HCT116 (cell line): ENCODE data around the gene ALDH8A1. TPM values are rescaled to one million over a fixed set of nuclear protein-coding genes. Genes with fewer than 3 reads are reported as not detected.

Experiments used
- ATAC-seq: fragments of 200-7000 bp; cut with Tn5 transposase; 2 replicates; pipeline ENCODE4 v1.9.1; 2020; ENCODE audit warnings: mild to moderate bottlenecking, moderate library complexity
- BruUV-seq: library from RNA; stranded (reverse); fragments of 400-500 nt; replicated peaks from 2 replicates; lab custom pipeline; 2021; lab: Mats Ljungman, UMichigan
- CTCF ChIA-PET: fragments of 300-600 bp; sonication (Branson Sonifier 250); formaldehyde crosslinking; loops from one replicate; lab custom pipeline; 2021; ENCODE audit warnings: antibody characterized with exemption; lab: Charles Lee
- POLR2A ChIA-PET: fragments of 300-600, 350-600 bp; sonication (Branson Sonifier 250); formaldehyde crosslinking; loops from one replicate; lab custom pipeline; 2021; ENCODE audit warnings: antibody characterized with exemption; lab: Charles Lee
- RAD21 ChIA-PET, 2 experiments: fragments of 300-600 bp; sonication (Branson Sonifier 250); formaldehyde crosslinking; loops; one replicate each; lab custom pipeline; 2023; ENCODE audit warnings: low total read pairs in 2 of 2; ENCODE audit not compliant: uncharacterized antibody in 2 of 2, unreplicated experiment in 2 of 2, low non-redundant PET in 1 of 2; lab: Charles Lee
- DNase-seq: peaks from one replicate; pipeline ENCODE4 v3.0.0-alpha.2; 2010; ENCODE audit warnings: low read depth, low spot score
- H2AFZ ChIP-seq: fragments of 200-600 bp; shearing (Covaris generic), sonication (generic); 2 replicates; pipeline ENCODE4 v1.6.1; 2017; ENCODE audit warnings: low read depth, mixed run types, mixed read lengths, antibody characterized with exemption, low read length; ENCODE audit not compliant: poor library complexity, severe bottlenecking
- H3K27ac ChIP-seq: 2 replicates; pipeline ENCODE4 v1.5.1; 2012; ENCODE audit warnings: low read depth, low read length
- H3K27me3 ChIP-seq: fragments of 200-600 bp; sonication (generic); 2 replicates; pipeline ENCODE4 v1.6.1; 2016; ENCODE audit warnings: mixed run types, low read length, mixed read lengths; ENCODE audit not compliant: insufficient read depth
- H3K36me3 ChIP-seq, 2 experiments: fragments of 200-500 bp in 1 of 2; fragments of 200-600 bp in 1 of 2; sonication (Bioruptor generic) in 1 of 2; sonication (generic) in 1 of 2; 2 replicates each; pipeline versions ENCODE4 v1.5.1 to v1.6.1; 2014 to 2016; ENCODE audit warnings: low read length in 2 of 2, inconsistent platforms in 1 of 2, mixed read lengths in 1 of 2, mixed run types in 1 of 2; ENCODE audit not compliant: insufficient read depth in 2 of 2, control insufficient read depth in 1 of 2
- H3K4me1 ChIP-seq, 2 experiments: fragments of 200-600 bp in 1 of 2; sonication (generic) in 1 of 2; 2 replicates each; pipeline versions ENCODE4 v1.5.1 to v1.6.1; 2012 to 2017; ENCODE audit warnings: low read length in 2 of 2, inconsistent platforms in 1 of 2, mild to moderate bottlenecking in 1 of 2, mixed read lengths in 1 of 2, mixed run types in 1 of 2, moderate library complexity in 1 of 2; ENCODE audit not compliant: insufficient read depth in 2 of 2, control insufficient read depth in 1 of 2
- H3K4me2 ChIP-seq: fragments of 200-600 bp; sonication (generic); 2 replicates; pipeline ENCODE4 v1.6.1; 2017; ENCODE audit warnings: mixed run types, low read length, mixed read lengths
- H3K4me3 ChIP-seq, 2 experiments: fragments of 200-600 bp in 1 of 2; sonication (generic) in 1 of 2; replicated peaks in 1 of 2; 2 replicates each; pipeline ENCODE4 v1.5.1; 2011 to 2016; ENCODE audit warnings: low read length in 2 of 2, control low read depth in 1 of 2, low read depth in 1 of 2, mild to moderate bottlenecking in 1 of 2, mixed read lengths in 1 of 2, mixed run types in 1 of 2
- H3K79me2 ChIP-seq: fragments of 200-600 bp; sonication (generic); 2 replicates; pipeline ENCODE4 v1.6.1; 2017; ENCODE audit warnings: mild to moderate bottlenecking, mixed run types, low read length, moderate library complexity, mixed read lengths; ENCODE audit not compliant: insufficient read depth
- H3K9ac ChIP-seq: fragments of 200-600 bp; sonication (generic); 2 replicates; pipeline ENCODE4 v1.6.1; 2016; ENCODE audit warnings: low read length, mixed read lengths
- H3K9me2 ChIP-seq: fragments of 200-600 bp; sonication (generic), shearing (Covaris generic); 2 replicates; pipeline ENCODE4 v1.6.1; 2017; ENCODE audit warnings: mixed run types, mild to moderate bottlenecking, moderate library complexity; ENCODE audit not compliant: insufficient read depth
- H3K9me3 ChIP-seq, 2 experiments: fragments of 200-500 bp in 1 of 2; fragments of 200-600 bp in 1 of 2; sonication (Bioruptor generic) in 1 of 2; sonication (generic) in 1 of 2; 2 replicates each; pipeline ENCODE4 v1.6.1; 2014 to 2017; ENCODE audit warnings: low read length in 2 of 2, mixed read lengths in 2 of 2, inconsistent platforms in 1 of 2, low read depth in 1 of 2, mild to moderate bottlenecking in 1 of 2, mixed run types in 1 of 2, moderate library complexity in 1 of 2; ENCODE audit not compliant: control insufficient read depth in 1 of 2, insufficient read depth in 1 of 2
- H4K20me1 ChIP-seq: fragments of 200-600 bp; sonication (generic), shearing (Covaris generic); 2 replicates; pipeline ENCODE4 v1.6.1; 2017; ENCODE audit warnings: mixed run types, mild to moderate bottlenecking, moderate library complexity; ENCODE audit not compliant: insufficient read depth
- EGR1 ChIP-seq: IDR thresholded peaks from 2 replicates; pipeline ENCODE4 v1.6.1; 2012; ENCODE audit warnings: low read depth
- POLR2AphosphoS5 ChIP-seq: IDR thresholded peaks from 2 replicates; pipeline ENCODE4 v1.6.1; 2011; ENCODE audit warnings: mild to moderate bottlenecking, low read depth, low read length, moderate library complexity
- SP1 ChIP-seq: IDR thresholded peaks from 2 replicates; pipeline ENCODE4 v1.6.1; 2012; ENCODE audit warnings: low read depth
- TCF7L2 ChIP-seq: IDR thresholded peaks from 2 replicates; pipeline ENCODE4 v1.7.0; 2011; ENCODE audit warnings: borderline replicate concordance, inconsistent platforms; ENCODE audit not compliant: insufficient read depth, insufficient read length; ENCODE audit errors: extremely low read depth
- ZNF274 ChIP-seq: fragments of 200-500 bp; sonication (Bioruptor generic); IDR thresholded peaks from 2 replicates; pipeline ENCODE4 v1.6.1; 2014; ENCODE audit warnings: mild to moderate bottlenecking, low read depth, low read length, inconsistent platforms
- intact Hi-C: fragments of 100-400 bp; cut with micrococcal nuclease; formaldehyde crosslinking; loops from 2 replicates; pipeline ENCODE4 v1.10.0; 2022
- total RNA-seq: library from RNA; stranded (reverse); gene quantifications from one replicate; pipeline ENCODE4 v1.2.1, GENCODE V29; 2021; ENCODE audit not compliant: unreplicated experiment
- TF ChIP-seq, protein P1 (sequence below): IDR thresholded peaks from 2 replicates; pipeline ENCODE4 v1.6.1; 2011; ENCODE audit warnings: mild to moderate bottlenecking, low read length, moderate library complexity; ENCODE audit not compliant: insufficient replicate concordance; ENCODE audit errors: extremely low read depth
- TF ChIP-seq, protein P2 (sequence below), 3 experiments: fragments of 200-600 bp in 1 of 3; sonication (generic) in 1 of 3; IDR thresholded peaks in 2 of 3; conservative IDR thresholded peaks in 1 of 3; 2 replicates each; pipeline ENCODE4 v1.5.1; 2012 to 2017; ENCODE audit warnings: low read depth in 2 of 3, low read length in 2 of 3, antibody characterized with exemption in 1 of 3, borderline replicate concordance in 1 of 3, control low read depth in 1 of 3, mild to moderate bottlenecking in 1 of 3, mixed read lengths in 1 of 3, mixed run types in 1 of 3, moderate library complexity in 1 of 3; ENCODE audit not compliant: insufficient read depth in 1 of 3
- TF ChIP-seq, protein P3 (sequence below): IDR thresholded peaks from 2 replicates; pipeline ENCODE4 v1.6.1; 2012

The ALDH8A1 gene
- total RNA-seq, 1 experiment from 2014 or later: 1.4 TPM

DNA sequence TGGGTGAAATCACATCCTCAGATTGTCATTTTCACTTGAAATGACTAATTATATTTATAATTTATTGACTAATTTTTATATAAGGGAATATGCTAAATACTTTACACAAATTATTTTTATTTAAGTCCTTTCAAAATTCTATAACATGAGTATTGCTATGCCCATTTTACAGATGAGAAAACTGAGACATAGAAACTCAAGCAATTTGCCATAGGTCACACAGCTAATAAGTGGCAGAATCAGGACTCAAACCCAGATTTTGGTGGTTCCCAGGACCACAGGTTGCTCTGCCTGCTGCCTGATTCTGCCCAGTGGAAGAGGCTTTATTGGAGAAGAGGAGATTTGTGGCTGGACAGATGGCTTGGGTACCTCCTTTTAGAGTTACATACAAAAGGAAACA is 4.9 kb downstream of the ALDH8A1 start:
- POLR2A ChIA-PET: no interaction called here
- no peak overlapping the region for H3K4me3 ChIP-seq
- RAD21 ChIA-PET: no interaction called here
- H2AFZ ChIP-seq: no peak overlapping the region
- BruUV-seq: no TSS peak
- H3K27ac ChIP-seq: no peak overlapping the region
- H3K27me3 ChIP-seq: no peaks in the 10 kb centered on the region
- no peaks in the 10 kb centered on the region for H3K4me1 ChIP-seq
- H3K9me3 ChIP-seq: no peaks in the 10 kb centered on the region; a peak in 1 of 4 replicates
- no peaks in the 10 kb centered on the region for H3K9me2 ChIP-seq
- DNase-seq: no peak
- H3K9ac ChIP-seq: no peak overlapping the region
- TF ChIP-seq ZNF274 (no peak), EGR1 (no peak), TCF7L2 (no peak), SP1 (no peak), POLR2AphosphoS5 (no peak)
- TF ChIP-seq, protein P1, sequence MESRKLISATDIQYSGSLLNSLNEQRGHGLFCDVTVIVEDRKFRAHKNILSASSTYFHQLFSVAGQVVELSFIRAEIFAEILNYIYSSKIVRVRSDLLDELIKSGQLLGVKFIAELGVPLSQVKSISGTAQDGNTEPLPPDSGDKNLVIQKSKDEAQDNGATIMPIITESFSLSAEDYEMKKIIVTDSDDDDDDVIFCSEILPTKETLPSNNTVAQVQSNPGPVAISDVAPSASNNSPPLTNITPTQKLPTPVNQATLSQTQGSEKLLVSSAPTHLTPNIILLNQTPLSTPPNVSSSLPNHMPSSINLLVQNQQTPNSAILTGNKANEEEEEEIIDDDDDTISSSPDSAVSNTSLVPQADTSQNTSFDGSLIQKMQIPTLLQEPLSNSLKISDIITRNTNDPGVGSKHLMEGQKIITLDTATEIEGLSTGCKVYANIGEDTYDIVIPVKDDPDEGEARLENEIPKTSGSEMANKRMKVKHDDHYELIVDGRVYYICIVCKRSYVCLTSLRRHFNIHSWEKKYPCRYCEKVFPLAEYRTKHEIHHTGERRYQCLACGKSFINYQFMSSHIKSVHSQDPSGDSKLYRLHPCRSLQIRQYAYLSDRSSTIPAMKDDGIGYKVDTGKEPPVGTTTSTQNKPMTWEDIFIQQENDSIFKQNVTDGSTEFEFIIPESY: no peak
- TF ChIP-seq, protein P2, sequence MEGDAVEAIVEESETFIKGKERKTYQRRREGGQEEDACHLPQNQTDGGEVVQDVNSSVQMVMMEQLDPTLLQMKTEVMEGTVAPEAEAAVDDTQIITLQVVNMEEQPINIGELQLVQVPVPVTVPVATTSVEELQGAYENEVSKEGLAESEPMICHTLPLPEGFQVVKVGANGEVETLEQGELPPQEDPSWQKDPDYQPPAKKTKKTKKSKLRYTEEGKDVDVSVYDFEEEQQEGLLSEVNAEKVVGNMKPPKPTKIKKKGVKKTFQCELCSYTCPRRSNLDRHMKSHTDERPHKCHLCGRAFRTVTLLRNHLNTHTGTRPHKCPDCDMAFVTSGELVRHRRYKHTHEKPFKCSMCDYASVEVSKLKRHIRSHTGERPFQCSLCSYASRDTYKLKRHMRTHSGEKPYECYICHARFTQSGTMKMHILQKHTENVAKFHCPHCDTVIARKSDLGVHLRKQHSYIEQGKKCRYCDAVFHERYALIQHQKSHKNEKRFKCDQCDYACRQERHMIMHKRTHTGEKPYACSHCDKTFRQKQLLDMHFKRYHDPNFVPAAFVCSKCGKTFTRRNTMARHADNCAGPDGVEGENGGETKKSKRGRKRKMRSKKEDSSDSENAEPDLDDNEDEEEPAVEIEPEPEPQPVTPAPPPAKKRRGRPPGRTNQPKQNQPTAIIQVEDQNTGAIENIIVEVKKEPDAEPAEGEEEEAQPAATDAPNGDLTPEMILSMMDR (IDR thresholded peaks at IDR 0.05 in 2 of 3, conservative IDR thresholded peaks at IDR 0.05 in 1 of 3; ENCODE audit: borderline replicate concordance in 1 of 3, insufficient read depth in 1 of 3, low read depth in 2 of 3, low read length in 2 of 3): no peak
- TF ChIP-seq, protein P3, sequence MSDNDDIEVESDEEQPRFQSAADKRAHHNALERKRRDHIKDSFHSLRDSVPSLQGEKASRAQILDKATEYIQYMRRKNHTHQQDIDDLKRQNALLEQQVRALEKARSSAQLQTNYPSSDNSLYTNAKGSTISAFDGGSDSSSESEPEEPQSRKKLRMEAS: no peak
- CTCF ChIA-PET: no interaction called here
- no peak overlapping the region for H3K4me2 ChIP-seq
- no peak for ATAC-seq
- no peaks in the 10 kb centered on the region for H3K79me2 ChIP-seq
- intact Hi-C loops: loop anchor here (10.0 kb wide), 1 partner anchor 300 kb away; no protein-coding TSS in a partner anchor
- H4K20me1 ChIP-seq: no peaks in the 10 kb centered on the region
- H3K36me3 ChIP-seq: no peaks in the 10 kb centered on the region
